ENCODE results near the gene GTPBP4.
"Not testable (repeated sequence)": the region's sequence is repeated elsewhere in the genome, so short reads cannot be mapped to it uniquely, and the experiment has no call there.

Gene GTPBP4

DNA sequence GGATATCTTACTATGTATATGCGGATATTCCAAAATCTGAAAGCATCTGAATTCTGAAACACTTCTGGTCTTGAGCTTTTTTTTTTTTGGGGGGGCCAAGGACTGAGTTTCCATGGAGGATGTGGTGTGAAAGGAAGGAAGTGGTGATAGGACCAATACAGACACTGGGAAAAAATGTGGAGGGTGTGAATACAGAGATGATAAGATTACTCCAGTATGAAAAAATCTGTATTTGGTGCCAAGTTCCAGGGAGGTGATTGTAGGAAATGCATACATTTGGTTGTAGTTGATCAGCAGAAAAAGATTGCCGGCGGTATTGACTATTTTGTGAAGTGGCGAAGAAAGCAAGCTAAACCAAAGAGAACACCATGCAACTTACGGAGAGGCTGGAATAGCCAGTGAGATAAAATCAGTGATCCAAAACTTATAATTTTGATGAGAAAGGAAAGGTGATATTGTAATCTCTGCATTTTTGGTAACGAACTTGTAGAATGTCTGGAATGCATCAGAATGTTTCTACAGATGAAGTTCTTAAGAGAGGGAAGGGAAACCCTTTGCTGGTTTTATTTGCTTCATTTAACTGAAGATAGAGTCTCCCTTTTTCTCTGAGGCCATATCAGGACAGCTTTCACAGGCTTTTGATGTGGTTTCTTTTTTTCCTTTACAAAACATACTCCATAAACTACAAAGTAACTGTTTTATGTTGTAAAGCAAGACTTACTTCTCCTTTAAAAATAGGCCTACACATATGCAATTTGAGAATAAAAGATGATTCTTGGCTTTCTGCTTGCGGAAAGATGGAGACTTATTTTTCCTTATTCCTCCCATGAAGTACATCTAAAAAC is 73.9 kb downstream of the GTPBP4 start:
- no peak for DNase-seq

DNA sequence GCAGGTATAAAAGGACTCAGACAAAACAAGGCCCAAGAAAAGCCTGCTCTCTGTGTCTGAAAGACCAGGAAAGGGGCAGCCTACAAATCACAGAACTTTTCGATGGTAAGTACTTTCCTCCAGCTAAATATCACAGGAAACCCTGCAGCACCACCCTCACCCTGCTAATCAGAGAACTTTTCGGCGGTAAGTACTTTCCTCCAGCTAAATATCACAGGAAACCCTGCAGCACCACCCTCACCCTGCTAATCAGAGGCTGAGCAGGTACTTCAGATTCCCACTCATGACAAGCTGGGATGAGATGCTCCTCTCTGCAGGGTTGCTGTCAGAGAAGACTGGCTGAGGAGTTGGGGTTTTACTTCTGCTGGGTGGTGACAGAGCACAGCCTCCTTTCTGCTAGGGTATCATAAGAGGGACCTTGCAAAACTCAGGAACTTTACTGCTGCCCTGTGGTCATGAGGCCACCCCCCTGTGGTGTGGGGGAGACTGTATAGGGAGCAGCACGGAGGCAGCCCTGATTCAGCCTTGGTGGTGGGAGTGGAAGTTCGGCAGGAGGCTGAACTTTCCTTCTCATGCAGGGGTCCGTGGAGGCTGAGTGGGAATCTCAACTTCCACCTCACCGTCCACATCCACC is 75.1 kb downstream of the GTPBP4 start:
- DNase-seq = no peak

DNA sequence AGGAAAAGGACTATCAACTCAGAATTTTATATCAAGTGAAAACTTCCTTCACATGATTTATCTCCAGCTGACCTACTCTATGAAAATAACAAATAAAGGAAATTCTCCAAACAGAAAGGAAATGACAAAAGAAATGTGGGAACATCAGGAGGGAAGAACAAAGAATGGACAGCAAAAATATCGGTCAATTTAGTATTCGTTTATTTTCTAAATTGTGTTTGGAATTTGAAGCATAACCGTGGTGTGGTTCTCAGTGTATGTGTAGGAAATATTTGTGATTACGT is 76.7 kb downstream of the GTPBP4 start:
- DNase-seq = no peak

DNA sequence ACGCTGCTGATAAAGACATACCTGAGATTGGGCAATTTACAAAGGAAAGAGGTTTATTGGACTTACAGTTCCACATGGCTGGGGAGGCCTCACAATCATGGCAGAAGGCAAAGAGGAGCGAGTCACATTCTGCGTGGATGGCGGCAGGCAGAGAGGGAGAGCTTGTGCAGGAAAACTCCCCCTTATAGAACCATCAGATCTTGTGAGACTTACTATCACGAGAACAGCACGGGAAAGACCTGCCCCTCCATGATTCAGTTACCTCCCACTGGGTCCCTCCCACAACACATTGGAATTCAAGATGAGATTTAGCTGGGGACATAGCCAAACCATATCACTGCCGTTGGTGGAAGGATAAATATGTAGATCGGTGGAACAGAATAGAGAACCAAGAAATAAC is 78.5 kb downstream of the GTPBP4 start:
- DNase-seq = not testable (repeated sequence)

DNA sequence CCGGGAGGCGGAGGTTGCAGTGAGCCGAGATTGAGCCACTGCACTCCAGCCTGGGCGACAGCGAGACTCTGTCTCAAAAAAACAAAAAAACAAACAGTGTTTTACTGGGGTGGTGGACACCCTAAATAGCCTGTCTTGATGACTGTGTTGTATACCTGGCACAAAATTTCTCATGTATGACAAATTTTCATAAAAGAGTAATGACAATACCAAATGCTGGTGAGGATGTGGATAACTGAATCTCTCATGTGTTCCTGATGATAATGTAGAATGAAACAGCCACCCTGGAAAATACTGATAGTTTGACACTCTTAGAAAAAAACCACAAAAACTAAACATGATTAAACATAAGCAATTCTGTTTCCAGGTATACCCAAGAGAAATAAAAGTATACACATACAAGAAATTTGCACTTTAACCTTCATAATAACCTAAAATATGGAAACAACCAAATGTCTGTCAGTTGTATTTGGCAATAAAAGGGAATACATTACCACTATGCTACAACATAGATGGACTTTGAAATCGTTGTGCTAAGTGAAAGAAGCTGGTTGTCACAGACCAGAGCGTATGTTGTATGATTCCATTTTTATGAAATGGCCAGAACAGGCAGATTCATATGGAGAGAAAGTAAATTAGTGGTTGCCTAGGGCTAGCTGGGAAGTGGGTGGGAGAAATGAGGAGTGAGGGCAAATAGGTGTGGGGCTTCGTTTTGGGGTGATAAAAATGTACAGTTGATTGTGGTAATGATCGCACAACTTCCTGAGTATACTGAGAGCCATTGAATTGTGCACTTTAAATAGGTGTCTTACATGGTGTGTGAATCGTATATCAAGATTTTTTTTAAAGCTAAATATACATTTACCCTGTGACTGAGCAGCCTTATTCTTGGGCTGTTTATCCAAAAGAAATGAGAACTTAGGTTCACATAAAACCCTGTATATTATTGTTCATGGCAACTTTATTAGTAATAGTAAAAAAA is 80.4 kb downstream of the GTPBP4 start:
- DNase-seq = no peak

Data from NCI-H1417 (cell line).